Fibroblast of lung (primary cell): ENCODE measurements around the gene MISP. TPM values are rescaled to one million over a fixed set of nuclear protein-coding genes. Genes with fewer than 3 reads are reported as not detected.

Experiments
- DNase-seq, 2 donors: peaks; one replicate each; pipeline versions ENCODE4 v3.0.0 to v3.0.0-alpha.2; 2010; ENCODE audit warnings: low read depth in 2 of 2
- H2AFZ ChIP-seq: 2 replicates; pipeline ENCODE4 v1.5.1; 2012; ENCODE audit warnings: low read length, control low read depth, inconsistent platforms
- H3K27ac ChIP-seq: 2 replicates; pipeline ENCODE4 v1.5.1; 2011; ENCODE audit warnings: low read length, control low read depth; ENCODE audit not compliant: insufficient read depth
- H3K27me3 ChIP-seq: 2 replicates; pipeline ENCODE4 v1.5.1; 2011; ENCODE audit warnings: mild to moderate bottlenecking, low read length; ENCODE audit not compliant: control insufficient read depth, insufficient read depth
- H3K36me3 ChIP-seq: 2 replicates; pipeline ENCODE4 v1.5.1; 2011; ENCODE audit warnings: low read length; ENCODE audit not compliant: control insufficient read depth, insufficient read depth
- H3K4me1 ChIP-seq: 2 replicates; pipeline ENCODE4 v1.5.1; 2011; ENCODE audit warnings: low read length; ENCODE audit not compliant: control insufficient read depth, insufficient read depth; ENCODE audit errors: extremely low read depth
- H3K4me2 ChIP-seq: 2 replicates; pipeline ENCODE4 v1.5.1; 2011; ENCODE audit warnings: low read length, control low read depth; ENCODE audit not compliant: insufficient read depth; ENCODE audit errors: extremely low read depth
- H3K4me3 ChIP-seq, 4 experiments: fragments of 200-600 bp in 1 of 4; sonication (generic) in 1 of 4; replicated peaks in 1 of 4; 2 replicates each; pipeline ENCODE4 v1.5.1; 2011 to 2016; ENCODE audit warnings: low read length in 4 of 4, low read depth in 3 of 4, mild to moderate bottlenecking in 3 of 4, control low read depth in 2 of 4, inconsistent platforms in 1 of 4, mixed read lengths in 1 of 4; ENCODE audit not compliant: insufficient read depth in 1 of 4; ENCODE audit errors: control extremely low read depth in 1 of 4
- H3K79me2 ChIP-seq: 2 replicates; pipeline ENCODE4 v1.5.1; 2012; ENCODE audit warnings: mild to moderate bottlenecking, low read length, inconsistent platforms; ENCODE audit not compliant: control insufficient read depth, insufficient read depth
- H3K9ac ChIP-seq: 2 replicates; pipeline ENCODE4 v1.5.1; 2011; ENCODE audit warnings: mild to moderate bottlenecking, low read length, control low read depth; ENCODE audit not compliant: insufficient read depth
- H3K9me3 ChIP-seq: 2 replicates; pipeline ENCODE4 v1.5.1; 2012; ENCODE audit warnings: low read depth, low read length; ENCODE audit not compliant: control insufficient read depth, insufficient read depth
- H4K20me1 ChIP-seq: 2 replicates; pipeline ENCODE4 v1.5.1; 2011; ENCODE audit warnings: low read length; ENCODE audit not compliant: control insufficient read depth, insufficient read depth; ENCODE audit errors: extremely low read depth
- EZH2 ChIP-seq: IDR thresholded peaks from 2 replicates; pipeline ENCODE4 v1.5.1; 2012; ENCODE audit warnings: low read length, control low read depth, mild to moderate bottlenecking; ENCODE audit errors: missing control alignments
- polyA plus RNA-seq, 2 donors: library from polyadenylated mRNA; depleted of rRNA in 1 of 2; stranded (reverse) in 1 of 2; unstranded in 1 of 2; fragments of >200 nt; gene quantifications; 2 replicates each; pipeline ENCODE4 v1.2.1, GENCODE V29; 2011 to 2012; ENCODE audit warnings: missing spikeins in 1 of 2
- total RNA-seq: library from RNA; depleted of rRNA; stranded (reverse); fragments of >200 nt; gene quantifications from 2 replicates; pipeline ENCODE4 v1.2.1, GENCODE V29; 2014
- TF ChIP-seq, protein P1 (sequence below), 2 donors: IDR thresholded peaks in 1 of 2; conservative IDR thresholded peaks in 1 of 2; 1 replicate in 1 of 2; 2 replicates in 1 of 2; pipeline ENCODE4 v1.5.1; 2011 to 2012; ENCODE audit warnings: low read length in 2 of 2, control low read depth in 1 of 2, inconsistent platforms in 1 of 2, low read depth in 1 of 2, mild to moderate bottlenecking in 1 of 2

The MISP gene
- total and polyA plus RNA-seq, 2 donors (not counting 1 experiment from before 2014, with no cell fraction given) = not detected

DNA sequence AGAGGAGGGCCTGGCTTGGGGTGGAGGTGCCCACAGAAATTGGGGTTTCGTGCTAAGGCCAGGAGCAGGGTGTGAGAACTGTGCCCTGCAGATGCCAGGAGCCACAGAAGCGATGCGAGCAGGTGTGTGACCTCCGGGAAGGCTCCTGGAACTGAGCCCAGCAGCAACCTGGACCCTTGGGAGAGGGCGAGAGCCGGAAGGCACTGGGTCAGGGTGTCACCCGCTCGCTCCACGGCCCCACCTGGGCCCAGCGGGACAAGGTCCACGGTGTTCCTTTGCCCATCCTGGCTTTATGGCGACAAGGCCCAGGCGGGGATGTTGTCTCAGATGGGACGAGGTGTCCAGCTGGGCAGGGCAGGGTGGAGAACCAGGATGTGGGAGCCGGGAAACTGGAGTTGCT lies 4.2 kb downstream of the MISP start:
- Histone ChIP-seq H3K9me3 (no peaks in the 10 kb centered on the region), H3K27ac (no peak overlapping the region), H3K27me3 (no peaks in the 10 kb centered on the region), H4K20me1 (no peaks in the 10 kb centered on the region), H3K79me2 (no peaks in the 10 kb centered on the region), H3K9ac (no peak overlapping the region), H2AFZ (no peak overlapping the region), H3K4me1 (peaks cover 16% of the 10 kb centered on the region), H3K36me3 (no peaks in the 10 kb centered on the region), H3K4me3 (no peak overlapping the region), H3K4me2 (no peak overlapping the region)
- TF ChIP-seq, protein P1, sequence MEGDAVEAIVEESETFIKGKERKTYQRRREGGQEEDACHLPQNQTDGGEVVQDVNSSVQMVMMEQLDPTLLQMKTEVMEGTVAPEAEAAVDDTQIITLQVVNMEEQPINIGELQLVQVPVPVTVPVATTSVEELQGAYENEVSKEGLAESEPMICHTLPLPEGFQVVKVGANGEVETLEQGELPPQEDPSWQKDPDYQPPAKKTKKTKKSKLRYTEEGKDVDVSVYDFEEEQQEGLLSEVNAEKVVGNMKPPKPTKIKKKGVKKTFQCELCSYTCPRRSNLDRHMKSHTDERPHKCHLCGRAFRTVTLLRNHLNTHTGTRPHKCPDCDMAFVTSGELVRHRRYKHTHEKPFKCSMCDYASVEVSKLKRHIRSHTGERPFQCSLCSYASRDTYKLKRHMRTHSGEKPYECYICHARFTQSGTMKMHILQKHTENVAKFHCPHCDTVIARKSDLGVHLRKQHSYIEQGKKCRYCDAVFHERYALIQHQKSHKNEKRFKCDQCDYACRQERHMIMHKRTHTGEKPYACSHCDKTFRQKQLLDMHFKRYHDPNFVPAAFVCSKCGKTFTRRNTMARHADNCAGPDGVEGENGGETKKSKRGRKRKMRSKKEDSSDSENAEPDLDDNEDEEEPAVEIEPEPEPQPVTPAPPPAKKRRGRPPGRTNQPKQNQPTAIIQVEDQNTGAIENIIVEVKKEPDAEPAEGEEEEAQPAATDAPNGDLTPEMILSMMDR (conservative IDR thresholded peaks at IDR 0.05 in 1 of 2, IDR thresholded peaks at IDR 0.05 in 1 of 2; ENCODE audit: low read depth in 1 of 2, low read length in 2 of 2) = no peak
- no peak for TF ChIP-seq EZH2
- no peak for DNase-seq

DNA sequence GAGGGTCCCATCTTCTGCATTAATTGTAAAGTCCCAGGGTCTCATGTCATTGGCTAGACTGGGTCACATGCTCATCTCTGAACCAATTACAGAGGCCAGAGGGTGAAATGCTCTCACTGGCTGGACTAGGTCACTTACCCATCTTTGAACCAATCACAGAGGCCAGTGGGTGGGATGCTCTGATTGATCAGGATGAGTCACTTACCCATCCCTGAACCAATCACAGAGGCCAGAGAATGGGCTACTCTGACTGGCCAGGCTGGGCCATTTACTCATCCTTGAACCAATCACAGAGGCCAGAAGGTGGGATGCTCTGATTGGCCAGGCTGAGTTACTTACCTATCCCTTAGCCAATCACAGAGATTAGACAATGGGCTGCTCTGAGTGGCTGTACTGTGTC lies 5.3 kb downstream of the MISP start:
- Histone ChIP-seq H3K9ac (no peak overlapping the region), H3K27me3 (no peaks in the 10 kb centered on the region), H3K79me2 (no peaks in the 10 kb centered on the region), H3K4me2 (no peak overlapping the region), H2AFZ (no peak overlapping the region), H3K4me3 (no peak overlapping the region), H4K20me1 (no peaks in the 10 kb centered on the region), H3K9me3 (no peaks in the 10 kb centered on the region), H3K36me3 (no peaks in the 10 kb centered on the region), H3K4me1 (peaks cover 15% of the 10 kb centered on the region), H3K27ac (no peak overlapping the region)
- no peak for TF ChIP-seq EZH2
- TF ChIP-seq, protein P1 (conservative IDR thresholded peaks at IDR 0.05 in 1 of 2, IDR thresholded peaks at IDR 0.05 in 1 of 2; ENCODE audit: low read depth in 1 of 2, low read length in 2 of 2) = no peak
- DNase-seq = peak; percentile 36 to 66

DNA sequence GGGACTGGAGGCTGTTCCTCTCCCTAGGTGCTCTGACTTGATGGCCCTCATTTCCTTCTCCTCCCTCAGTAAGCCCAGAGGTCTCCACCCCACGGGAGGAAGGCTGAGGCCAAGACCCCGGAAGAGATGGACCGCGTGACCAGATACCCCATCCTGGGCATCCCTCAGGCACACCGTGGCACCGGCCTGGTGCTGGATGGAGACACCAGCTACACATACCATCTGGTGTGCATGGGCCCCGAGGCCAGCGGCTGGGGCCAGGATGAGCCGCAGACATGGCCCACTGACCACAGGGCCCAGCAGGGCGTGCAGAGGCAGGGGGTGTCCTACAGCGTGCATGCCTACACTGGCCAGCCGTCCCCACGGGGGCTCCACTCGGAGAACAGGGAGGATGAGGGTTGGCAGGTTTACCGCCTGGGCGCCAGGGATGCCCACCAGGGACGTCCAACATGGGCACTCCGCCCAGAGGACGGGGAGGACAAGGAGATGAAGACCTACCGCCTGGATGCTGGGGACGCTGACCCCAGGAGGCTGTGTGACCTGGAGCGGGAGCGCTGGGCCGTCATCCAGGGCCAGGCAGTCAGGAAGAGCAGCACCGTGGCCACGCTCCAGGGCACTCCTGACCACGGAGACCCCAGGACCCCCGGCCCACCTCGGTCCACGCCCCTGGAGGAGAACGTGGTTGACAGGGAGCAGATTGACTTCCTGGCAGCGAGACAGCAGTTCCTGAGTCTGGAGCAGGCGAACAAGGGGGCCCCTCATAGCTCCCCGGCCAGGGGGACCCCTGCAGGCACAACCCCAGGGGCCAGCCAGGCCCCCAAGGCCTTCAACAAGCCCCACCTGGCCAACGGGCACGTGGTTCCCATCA lies 6.1 kb downstream of the MISP start:
- H3K4me1 ChIP-seq = peaks cover 7% of the 10 kb centered on the region
- H3K9me3 ChIP-seq = no peaks in the 10 kb centered on the region
- no peak for DNase-seq
- no peaks in the 10 kb centered on the region for H3K27me3 ChIP-seq
- H3K4me3 ChIP-seq = no peak overlapping the region
- no peaks in the 10 kb centered on the region for H3K79me2 ChIP-seq
- H3K36me3 ChIP-seq = no peaks in the 10 kb centered on the region
- H3K27ac ChIP-seq = no peak overlapping the region
- no peak overlapping the region for H3K4me2 ChIP-seq
- no peak for TF ChIP-seq EZH2
- TF ChIP-seq, protein P1 (conservative IDR thresholded peaks at IDR 0.05 in 1 of 2, IDR thresholded peaks at IDR 0.05 in 1 of 2; ENCODE audit: low read depth in 1 of 2, low read length in 2 of 2) = no peak
- no peak overlapping the region for H2AFZ ChIP-seq
- H4K20me1 ChIP-seq = no peaks in the 10 kb centered on the region
- H3K9ac ChIP-seq = no peak overlapping the region
